GM12801 (cell line): ENCODE measurements around the gene ACKR1.

ENCODE experiments used
- TF ChIP-seq, protein P1 (sequence below): IDR thresholded peaks from one replicate; pipeline ENCODE4 v1.5.1; 2011; ENCODE audit warnings: control low read depth; ENCODE audit not compliant: insufficient read length; ENCODE audit errors: extremely low read depth

The ACKR1 gene, protein sequence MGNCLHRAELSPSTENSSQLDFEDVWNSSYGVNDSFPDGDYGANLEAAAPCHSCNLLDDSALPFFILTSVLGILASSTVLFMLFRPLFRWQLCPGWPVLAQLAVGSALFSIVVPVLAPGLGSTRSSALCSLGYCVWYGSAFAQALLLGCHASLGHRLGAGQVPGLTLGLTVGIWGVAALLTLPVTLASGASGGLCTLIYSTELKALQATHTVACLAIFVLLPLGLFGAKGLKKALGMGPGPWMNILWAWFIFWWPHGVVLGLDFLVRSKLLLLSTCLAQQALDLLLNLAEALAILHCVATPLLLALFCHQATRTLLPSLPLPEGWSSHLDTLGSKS

DNA sequence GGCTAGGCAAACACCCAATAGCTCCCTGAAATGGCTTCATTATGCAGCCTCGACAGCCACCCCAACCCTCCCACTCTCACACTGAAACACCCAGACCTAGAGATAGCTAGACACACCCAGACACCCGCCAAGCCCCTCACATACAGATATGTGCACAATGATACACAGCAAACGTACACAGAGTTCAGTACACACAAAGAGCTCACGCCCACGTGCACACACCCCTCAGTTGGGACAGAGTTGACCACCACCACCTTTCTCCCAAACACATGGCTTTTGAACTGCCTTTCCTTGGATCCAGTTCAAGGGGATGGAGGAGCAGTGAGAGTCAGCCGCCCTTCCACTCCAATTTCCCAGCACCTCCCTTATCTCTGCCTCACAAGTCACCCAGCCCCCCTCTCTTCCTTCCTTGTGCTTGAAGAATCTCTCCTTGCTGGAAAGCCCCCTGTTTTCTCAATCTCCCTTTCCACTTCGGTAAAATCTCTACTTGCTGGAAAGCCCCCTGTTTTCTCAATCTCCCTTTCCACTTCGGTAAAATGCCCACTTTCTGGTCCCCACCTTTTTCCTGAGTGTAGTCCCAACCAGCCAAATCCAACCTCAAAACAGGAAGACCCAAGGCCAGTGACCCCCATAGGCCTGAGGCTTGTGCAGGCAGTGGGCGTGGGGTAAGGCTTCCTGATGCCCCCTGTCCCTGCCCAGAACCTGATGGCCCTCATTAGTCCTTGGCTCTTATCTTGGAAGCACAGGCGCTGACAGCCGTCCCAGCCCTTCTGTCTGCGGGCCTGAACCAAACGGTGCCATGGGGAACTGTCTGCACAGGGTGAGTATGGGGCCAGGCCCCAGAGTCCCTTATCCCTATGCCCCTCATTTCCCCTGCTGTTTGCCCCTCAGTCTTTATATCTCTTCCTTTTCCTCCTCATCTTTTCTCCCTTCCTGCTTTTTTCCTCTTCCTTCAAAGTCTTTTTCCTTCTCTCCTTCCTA is at the start of gene ACKR1:
ACKR1 (plus strand) TSS at position 715 of the 981 bp plus-strand sequence; CDS start at position 800, 85 bp downstream.
- TF ChIP-seq, protein P1, sequence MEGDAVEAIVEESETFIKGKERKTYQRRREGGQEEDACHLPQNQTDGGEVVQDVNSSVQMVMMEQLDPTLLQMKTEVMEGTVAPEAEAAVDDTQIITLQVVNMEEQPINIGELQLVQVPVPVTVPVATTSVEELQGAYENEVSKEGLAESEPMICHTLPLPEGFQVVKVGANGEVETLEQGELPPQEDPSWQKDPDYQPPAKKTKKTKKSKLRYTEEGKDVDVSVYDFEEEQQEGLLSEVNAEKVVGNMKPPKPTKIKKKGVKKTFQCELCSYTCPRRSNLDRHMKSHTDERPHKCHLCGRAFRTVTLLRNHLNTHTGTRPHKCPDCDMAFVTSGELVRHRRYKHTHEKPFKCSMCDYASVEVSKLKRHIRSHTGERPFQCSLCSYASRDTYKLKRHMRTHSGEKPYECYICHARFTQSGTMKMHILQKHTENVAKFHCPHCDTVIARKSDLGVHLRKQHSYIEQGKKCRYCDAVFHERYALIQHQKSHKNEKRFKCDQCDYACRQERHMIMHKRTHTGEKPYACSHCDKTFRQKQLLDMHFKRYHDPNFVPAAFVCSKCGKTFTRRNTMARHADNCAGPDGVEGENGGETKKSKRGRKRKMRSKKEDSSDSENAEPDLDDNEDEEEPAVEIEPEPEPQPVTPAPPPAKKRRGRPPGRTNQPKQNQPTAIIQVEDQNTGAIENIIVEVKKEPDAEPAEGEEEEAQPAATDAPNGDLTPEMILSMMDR, result no peak

DNA sequence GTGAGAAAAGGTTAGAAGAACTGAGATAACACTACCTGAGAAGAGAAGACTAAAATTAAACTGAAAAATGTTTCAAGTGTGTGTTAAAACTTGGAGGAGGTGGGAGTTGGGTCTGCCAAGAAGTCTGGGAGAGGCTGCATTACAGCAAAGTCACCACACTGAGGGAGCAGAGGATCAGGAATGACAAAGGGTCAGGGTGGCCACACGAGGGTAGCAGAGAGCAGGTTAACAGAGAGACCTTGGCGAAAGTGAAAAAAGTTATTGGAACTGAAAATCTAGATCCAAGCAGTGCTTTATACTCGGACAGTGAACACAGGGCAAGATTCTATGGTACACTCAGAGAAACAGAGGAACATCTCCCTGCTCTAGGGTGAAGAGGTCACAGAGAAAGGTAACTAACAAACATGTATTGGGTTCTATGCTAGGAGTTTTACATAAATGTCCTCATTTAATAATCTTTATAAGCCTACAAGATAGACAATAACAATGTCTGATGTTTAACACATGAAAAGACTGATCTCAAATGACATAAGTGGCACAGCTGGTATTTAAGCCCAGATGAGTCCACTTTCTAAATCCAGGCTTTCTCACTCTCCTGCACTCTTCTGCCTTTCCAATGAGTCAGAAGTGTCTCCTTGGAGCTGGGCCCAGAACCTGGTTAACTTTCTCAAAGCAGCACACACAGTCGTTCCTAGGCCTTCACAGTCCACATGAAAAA is 43.5 kb upstream of the ACKR1 start:
- TF ChIP-seq, protein P1, result peak; percentile 86

DNA sequence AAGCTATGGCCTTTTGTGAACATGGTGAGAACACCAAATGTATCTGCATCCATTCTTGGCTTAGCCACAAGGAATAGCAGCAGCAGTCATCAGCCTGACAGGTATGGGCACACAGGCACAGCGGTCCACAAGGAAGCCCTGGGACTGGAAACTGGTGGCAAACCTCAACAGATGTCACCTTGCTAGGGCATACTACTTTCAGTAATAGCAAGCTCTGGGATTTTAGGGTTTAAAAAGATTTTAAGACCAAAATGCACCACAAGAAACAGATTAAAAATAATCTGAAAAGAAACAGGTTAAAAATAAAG is 43.0 kb upstream of the ACKR1 start:
- TF ChIP-seq, protein P1, result no peak

DNA sequence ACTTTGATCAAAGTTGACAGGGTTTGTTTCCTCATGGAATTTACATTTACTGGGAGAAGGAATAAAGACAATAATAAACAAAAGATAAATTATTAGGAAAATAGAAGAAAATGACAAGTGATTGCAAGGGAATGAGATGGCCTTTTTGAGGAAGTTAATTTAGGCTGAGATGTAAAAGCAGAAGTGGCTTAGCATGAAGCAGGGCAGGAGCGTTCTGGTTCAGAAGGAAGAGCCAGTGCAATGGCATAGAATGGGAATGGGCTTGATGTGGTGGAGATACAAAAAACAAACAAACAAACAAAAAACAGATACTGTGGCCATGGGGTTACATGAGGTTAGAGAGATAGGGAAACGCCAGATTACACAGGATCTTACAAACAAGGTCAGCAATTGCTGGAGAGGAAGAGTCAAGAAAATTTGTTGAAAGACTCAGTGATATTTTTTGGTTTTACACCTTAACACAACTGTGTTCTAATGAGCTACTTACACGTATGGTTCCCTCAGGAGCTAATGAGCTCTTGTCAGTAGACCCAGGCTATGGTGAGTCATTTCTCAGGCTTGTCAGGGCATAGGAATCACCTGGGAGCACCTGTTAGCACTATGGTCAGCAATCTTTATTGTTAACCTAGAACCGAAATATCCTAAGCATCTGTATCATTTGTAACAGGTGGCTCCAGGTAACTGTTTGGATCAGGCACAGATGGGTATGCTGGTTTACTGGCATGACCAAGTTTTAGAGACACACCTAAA is 42.0 kb upstream of the ACKR1 start:
- TF ChIP-seq, protein P1, result no peak

DNA sequence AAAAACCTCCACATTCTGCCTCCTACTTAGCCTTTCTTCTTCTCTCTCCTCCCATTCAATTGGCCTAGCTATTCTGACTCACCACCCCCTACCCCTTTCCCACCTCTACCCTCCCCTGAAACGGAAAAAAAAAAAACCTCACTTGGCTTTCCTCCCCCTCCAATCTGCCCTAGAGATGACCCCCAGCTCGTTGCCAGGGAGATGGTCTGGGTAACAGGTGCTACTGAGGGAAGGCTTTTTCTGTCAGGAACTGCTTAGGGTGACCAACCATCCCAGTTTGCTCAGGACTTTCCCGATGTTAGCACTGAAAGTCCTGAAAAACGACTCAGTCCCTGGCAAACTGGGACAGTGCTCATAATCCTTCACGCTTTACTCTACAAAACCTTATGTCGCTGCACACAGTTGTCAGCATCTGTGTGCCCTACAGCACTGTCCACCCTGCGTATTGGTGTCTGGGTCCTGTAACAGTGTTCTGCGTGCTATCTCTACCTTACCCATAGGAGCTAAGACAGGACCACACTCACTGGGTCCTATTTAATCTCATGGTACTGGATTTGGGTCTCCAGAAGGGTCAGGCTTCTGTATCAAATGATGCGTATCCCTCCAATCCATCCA is 41.0 kb upstream of the ACKR1 start:
- TF ChIP-seq, protein P1, result no peak

DNA sequence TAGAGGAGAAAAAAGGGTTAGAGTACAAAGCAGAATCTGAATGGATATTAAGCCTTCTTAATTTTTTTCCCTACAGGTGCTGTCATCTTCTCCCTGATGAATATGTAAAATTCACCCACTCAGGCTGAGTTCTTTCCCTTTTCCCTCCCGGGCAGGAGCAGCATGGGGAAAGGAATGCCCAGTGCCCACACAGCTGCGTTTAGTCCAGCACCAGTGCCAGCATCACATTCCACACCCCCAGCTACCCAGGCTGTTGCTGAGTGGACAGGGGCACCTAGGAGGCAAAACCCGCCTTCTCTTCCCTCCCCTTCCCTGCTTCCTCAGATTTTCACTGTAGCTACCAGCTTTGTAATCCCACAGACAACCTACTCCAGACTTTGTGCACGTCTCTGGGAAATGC is 36.6 kb upstream of the ACKR1 start:
- TF ChIP-seq, protein P1, result no peak
